ENCODE data around the gene PDE4D. TPM values are rescaled to one million over a fixed set of nuclear protein-coding genes. Genes with fewer than 3 reads are reported as not detected.

The PDE4D gene
- total and polyA plus RNA-seq, 10 of the 15 experiments (the other 5 are each of a cell fraction or from before 2014, with no cell fraction given), result 0.87 to 4.1 (median 2.2) TPM

- CTCF ChIA-PET, result interaction anchor here (1.3 kb wide), 1 partner anchor 46 kb away, joined by 3 read pairs; no protein-coding TSS in a partner anchor
- Histone ChIP-seq H3K4me3 (no peak overlapping the region), H4K20me1 (ENCODE audit: control insufficient read depth, insufficient read depth) (no peaks in the 10 kb centered on the region), H3K27ac (ENCODE audit: control insufficient read depth, insufficient read depth) (no peak overlapping the region), H3K79me2 (ENCODE audit: control insufficient read depth, insufficient read depth, low read length) (no peaks in the 10 kb centered on the region), H3K36me3 (ENCODE audit: control insufficient read depth in 2 of 2, insufficient read depth in 2 of 2, low read length in 1 of 2) (no peaks in the 10 kb centered on the region), H3K27me3 (replicated peaks in 1 of 2; ENCODE audit: control insufficient read depth in 2 of 2, insufficient read depth in 2 of 2, low read length in 1 of 2) (no peaks in the 10 kb centered on the region), H3K9ac (ENCODE audit: control insufficient read depth, insufficient read depth, low read length) (no peak overlapping the region), H2AFZ (ENCODE audit: control insufficient read depth, low read depth, low read length) (no peak overlapping the region), H3K4me2 (ENCODE audit: control insufficient read depth, insufficient read depth) (no peak overlapping the region), H3K4me1 (ENCODE audit: control insufficient read depth, insufficient read depth, low read length) (no peaks in the 10 kb centered on the region), H3K9me3 (replicated peaks; ENCODE audit: control insufficient read depth, insufficient read depth, low read length) (no peaks in the 10 kb centered on the region)
- POLR2A ChIA-PET, result no interaction called here
- RAD21 ChIA-PET (ENCODE audit: unreplicated experiment), result no interaction called here
- ATAC-seq, result no peak
- TF ChIP-seq NKRF (conservative IDR thresholded peaks at IDR 0.05), result no peak
- no peak for TF ChIP-seq BRCA1 (IDR thresholded peaks at IDR 0.05; ENCODE audit: low read depth, low read length)
- no peak for TF ChIP-seq ATF3 (IDR thresholded peaks at IDR 0.05; ENCODE audit: borderline replicate concordance, extremely low read depth, low read depth, low read length)
- TF ChIP-seq TCF3 (IDR thresholded peaks at IDR 0.05; ENCODE audit: borderline replicate concordance, insufficient read depth, low read depth, low read length), result no peak
- TF ChIP-seq MTA3 (IDR thresholded peaks at IDR 0.05; ENCODE audit: borderline replicate concordance, low read length), result no peak
- no peak for TF ChIP-seq TARDBP (IDR thresholded peaks at IDR 0.05; ENCODE audit: borderline replicate concordance)
- TF ChIP-seq HCFC1 (IDR thresholded peaks at IDR 0.05; ENCODE audit: low read length), result no peak
- TF ChIP-seq POLR2AphosphoS5 (IDR thresholded peaks at IDR 0.05; ENCODE audit: low read length), result no peak
- no peak for TF ChIP-seq HDAC6 (IDR thresholded peaks at IDR 0.05; ENCODE audit: unreplicated experiment)
- no peak for TF ChIP-seq SIX5 (IDR thresholded peaks at IDR 0.05; ENCODE audit: low read depth, low read length, severe bottlenecking)
- TF ChIP-seq RB1 (IDR thresholded peaks at IDR 0.05; ENCODE audit: borderline replicate concordance), result no peak
- TF ChIP-seq ZBTB4 (CRISPR knock-in tag; IDR thresholded peaks at IDR 0.05), result no peak
- TF ChIP-seq JUND (IDR thresholded peaks at IDR 0.05; ENCODE audit: low read depth, low read length), result no peak
- no peak for TF ChIP-seq SP1 (IDR thresholded peaks at IDR 0.05; ENCODE audit: low read depth, low read length)
- no peak for TF ChIP-seq MTA2 (IDR thresholded peaks at IDR 0.05; ENCODE audit: low read depth)
- TF ChIP-seq SUPT20H (IDR thresholded peaks at IDR 0.05; ENCODE audit: borderline replicate concordance, control insufficient read depth, low read depth, low read length), result no peak
- TF ChIP-seq ZNF384 (IDR thresholded peaks at IDR 0.05; ENCODE audit: borderline replicate concordance, low read depth, low read length), result no peak
- TF ChIP-seq SREBF1 (IDR thresholded peaks at IDR 0.05; ENCODE audit: low read length), result no peak
- TF ChIP-seq RELA (IDR thresholded peaks at IDR 0.05; ENCODE audit: borderline replicate concordance, partially characterized antibody), result no peak
- no peak for TF ChIP-seq MYB (IDR thresholded peaks at IDR 0.05; ENCODE audit: borderline replicate concordance, low read depth, low read length)
- SMC1A ChIA-PET (ENCODE audit: uncharacterized antibody, unreplicated experiment), result interaction anchor here (1.1 to 1.6 kb wide), 3 partner anchors 12 to 20 kb away, joined by 3 to 4 read pairs (median 3); no protein-coding TSS in a partner anchor
- intact Hi-C loops (cut with micrococcal nuclease; ENCODE audit: unreplicated experiment), result no loop called here
- no TSS peak for BruUV-seq (replicated peaks)
- WGBS (ENCODE audit: insufficient coverage, insufficient replicate concordance, low lambda C conversion rate, missing lambda C conversion rate), result 0% methylated on average over 1 of the region's 1 CpG
- no peak for DNase-seq (ENCODE audit: low read depth, low spot score)
- in situ Hi-C loops (cut with MboI), result no loop called here
- FAIRE-seq, result no peak
Observed at GRCh38 chr5:59471463-59471862, 422.1 kb downstream of the PDE4D start.

All from GM12878 (cell line).